ENCODE results near the gene AQP5.

The AQP5 gene

GRCh38 chr12:49950273-49951251 lies 11.1 kb upstream of the AQP5 start, which contains the start of gene AQP2:
TSS of gene AQP2 (plus strand) at chr12:49950737. CDS start at chr12:49950831, 94 bp downstream.
- no peak within 1 kb of the TSS for H3K4me3 ChIP-seq (ENCODE audit: low read depth, low read length)
- no peak for TF ChIP-seq CTCF (IDR thresholded peaks at IDR 0.05; ENCODE audit: borderline replicate concordance, insufficient read depth, low read depth, low read length)

GRCh38 chr12:49951411-49952240 lies 10.0 kb upstream of the AQP5 start:
- no peak overlapping the region for H3K4me3 ChIP-seq (ENCODE audit: low read depth, low read length)
- no peak for TF ChIP-seq CTCF (IDR thresholded peaks at IDR 0.05; ENCODE audit: borderline replicate concordance, insufficient read depth, low read depth, low read length)

GRCh38 chr12:49952391-49953055 lies 9.1 kb upstream of the AQP5 start:
- H3K4me3 ChIP-seq (ENCODE audit: low read depth, low read length), result no peak overlapping the region
- TF ChIP-seq CTCF (IDR thresholded peaks at IDR 0.05; ENCODE audit: borderline replicate concordance, insufficient read depth, low read depth, low read length), result no peak

- no peak for TF ChIP-seq CTCF (IDR thresholded peaks at IDR 0.05; ENCODE audit: borderline replicate concordance, insufficient read depth, low read depth, low read length)
These were observed 8.5 kb upstream of the AQP5 start for GRCh38 chr12:49953151-49953550.

GRCh38 chr12:49953961-49954846 lies 7.5 kb upstream of the AQP5 start:
- no peak for TF ChIP-seq CTCF (IDR thresholded peaks at IDR 0.05; ENCODE audit: borderline replicate concordance, insufficient read depth, low read depth, low read length)

More at GRCh38 chr12:49953151-49953550, 8.5 kb upstream of the AQP5 start:
- no peak overlapping the region for H3K4me3 ChIP-seq (ENCODE audit: low read depth, low read length)

More at GRCh38 chr12:49953961-49954846, 7.5 kb upstream of the AQP5 start:
- no peak overlapping the region for H3K4me3 ChIP-seq (ENCODE audit: low read depth, low read length)
